HPDE6-E6E7 (cell line): ENCODE results near the gene ATG9A.

Experiments used
- DNase-seq: peaks from one replicate; pipeline ENCODE4 v3.0.0; 2011; ENCODE audit warnings: missing footprints; ENCODE audit errors: extremely low spot score

Gene ATG9A

GRCh38 chr2:219176818-219177551 lies 52.5 kb downstream of the ATG9A start, which contains the start of gene CNPPD1:
Gene CNPPD1 (minus strand): TSS chr2:219176925. CDS start chr2:219176828, 97 bp downstream.
- DNase-seq = peak; percentile 75

- DNase-seq = peak; percentile 29
These were observed 53.3 kb downstream of the ATG9A start for GRCh38 chr2:219175928-219176817.

- DNase-seq = no peak
These were observed 54.0 kb downstream of the ATG9A start for GRCh38 chr2:219175486-219175885.

GRCh38 chr2:219174801-219175200 lies 54.6 kb downstream of the ATG9A start:
- DNase-seq = no peak

- DNase-seq = no peak
These were observed 55.3 kb downstream of the ATG9A start for GRCh38 chr2:219174146-219174545.

GRCh38 chr2:219173176-219173575 lies 56.3 kb downstream of the ATG9A start:
- no peak for DNase-seq

- no peak for DNase-seq
These were observed 56.9 kb downstream of the ATG9A start for GRCh38 chr2:219172231-219173154.

- DNase-seq = peak; percentile 15
These were observed 58.2 kb downstream of the ATG9A start for GRCh38 chr2:219171231-219171651.

- no peak for DNase-seq
These were observed 59.3 kb downstream of the ATG9A start, which contains the start of gene SLC23A3 for GRCh38 chr2:219169930-219170654. Gene SLC23A3 (minus strand): TSS chr2:219170029. CDS start chr2:219169984, 45 bp downstream.
